HEK293T (cell line): ENCODE data around the gene DDC.

ENCODE experiments used
- CTCF ChIA-PET: fragments of 350-600 bp; formaldehyde crosslinking; extraction: SDS; loops from one replicate; lab custom pipeline; 2021; ENCODE audit warnings: antibody characterized with exemption, inconsistent platforms; lab: Yijun Ruan, JAX
- POLR2A ChIA-PET: fragments of 350-600 bp; formaldehyde crosslinking; extraction: SDS; loops from one replicate; lab custom pipeline; 2020; ENCODE audit warnings: antibody characterized with exemption, inconsistent platforms; lab: Yijun Ruan, JAX
- DNase-seq: peaks from one replicate; pipeline ENCODE4 v3.0.0; 2012; ENCODE audit warnings: mixed read lengths; ENCODE audit errors: extremely low spot score
- ARNT ChIP-seq: fragments of 450-650 bp; IDR thresholded peaks from 2 replicates; pipeline ENCODE4 v1.6.1; 2017; ENCODE audit warnings: mild to moderate bottlenecking
- BHLHE40 ChIP-seq: fragments of 450-650 bp; IDR thresholded peaks from 2 replicates; pipeline ENCODE4 v1.6.1; 2016; ENCODE audit warnings: mild to moderate bottlenecking, moderate library complexity, borderline replicate concordance
- CTBP1 ChIP-seq: fragments of 450-650 bp; IDR thresholded peaks from 2 replicates; pipeline ENCODE4 v1.6.1; 2016; ENCODE audit warnings: borderline replicate concordance
- ELF4 ChIP-seq: fragments of 450-650 bp; IDR thresholded peaks from 2 replicates; pipeline ENCODE4 v1.6.1; 2017; ENCODE audit warnings: antibody characterized with exemption
- FOXA1 ChIP-seq: fragments of 450-650 bp; IDR thresholded peaks from 2 replicates; pipeline ENCODE4 v1.6.1; 2016; ENCODE audit warnings: mild to moderate bottlenecking
- FOXK2 ChIP-seq: fragments of 450-650 bp; IDR thresholded peaks from 2 replicates; pipeline ENCODE4 v1.6.1; 2016; ENCODE audit warnings: mild to moderate bottlenecking
- FOXM1 ChIP-seq: fragments of 450-650 bp; IDR thresholded peaks from 2 replicates; pipeline ENCODE4 v1.6.1; 2017; ENCODE audit warnings: mild to moderate bottlenecking, borderline replicate concordance
- HDGF ChIP-seq: fragments of 450-650 bp; IDR thresholded peaks from 2 replicates; pipeline ENCODE4 v1.6.1; 2017; ENCODE audit warnings: antibody characterized with exemption, borderline replicate concordance
- L3MBTL2 ChIP-seq: fragments of 450-650 bp; conservative IDR thresholded peaks from 2 replicates; pipeline ENCODE4 v1.6.1; 2016; ENCODE audit warnings: mild to moderate bottlenecking
- LEF1 ChIP-seq: fragments of 450-650 bp; IDR thresholded peaks from 2 replicates; pipeline ENCODE4 v1.6.1; 2017; ENCODE audit warnings: mild to moderate bottlenecking, borderline replicate concordance
- NFRKB ChIP-seq: fragments of 450-650 bp; IDR thresholded peaks from 2 replicates; pipeline ENCODE4 v1.6.1; 2016; ENCODE audit warnings: mild to moderate bottlenecking, moderate library complexity
- SP1 ChIP-seq: fragments of 450-650 bp; IDR thresholded peaks from 2 replicates; pipeline ENCODE4 v1.6.1; 2017
- SUZ12 ChIP-seq: fragments of 450-650 bp; IDR thresholded peaks from 2 replicates; pipeline ENCODE4 v1.6.1; 2016; ENCODE audit warnings: mild to moderate bottlenecking
- TARDBP ChIP-seq: fragments of 450-650 bp; IDR thresholded peaks from 2 replicates; pipeline ENCODE4 v1.6.1; 2016
- ZNF384 ChIP-seq: fragments of 450-650 bp; IDR thresholded peaks from 2 replicates; pipeline ENCODE4 v1.6.1; 2016
- TF ChIP-seq, protein P1 (sequence below): fragments of 450-650 bp; IDR thresholded peaks from 2 replicates; pipeline ENCODE4 v1.6.1; 2016

DDC gene

DNA sequence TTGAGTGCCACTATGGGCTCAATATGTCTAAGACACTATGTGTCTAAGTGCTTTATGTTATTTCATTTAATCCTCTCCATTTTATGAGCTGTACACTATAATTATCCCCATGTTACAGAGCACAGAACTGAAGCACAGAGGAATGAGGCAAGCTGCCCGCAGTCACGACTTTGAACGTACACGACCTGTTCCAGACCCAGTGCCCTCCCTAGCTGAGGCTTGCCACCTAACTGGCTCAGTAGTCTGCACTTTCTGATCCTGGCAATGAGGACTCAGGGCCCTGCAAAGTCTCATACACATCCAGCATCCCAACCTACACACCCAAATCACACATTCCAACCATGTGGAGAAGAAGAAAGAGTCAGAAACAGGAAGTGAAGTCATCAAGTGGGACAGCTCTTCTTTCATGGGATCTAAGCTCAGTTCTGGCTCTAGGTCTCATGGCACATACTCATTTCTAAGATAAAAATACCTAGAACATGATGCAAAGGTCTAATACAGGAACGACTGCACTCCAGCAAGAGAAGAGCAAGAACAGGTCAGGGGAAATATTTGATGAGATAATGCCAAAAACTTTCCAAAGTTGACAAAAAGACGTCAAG is 42.4 kb upstream of the DDC start:
- DNase-seq, result no peak
- ChIA-PET CTCF (no interaction called here), POLR2A (no interaction called here)
- TF ChIP-seq HDGF (no peak), SP1 (no peak), SUZ12 (no peak), TARDBP (no peak), NFRKB (no peak), CTBP1 (no peak), ELF4 (no peak), LEF1 (no peak), BHLHE40 (no peak), L3MBTL2 (no peak), ZNF384 (no peak), FOXA1 (no peak)
- TF ChIP-seq, protein P1, sequence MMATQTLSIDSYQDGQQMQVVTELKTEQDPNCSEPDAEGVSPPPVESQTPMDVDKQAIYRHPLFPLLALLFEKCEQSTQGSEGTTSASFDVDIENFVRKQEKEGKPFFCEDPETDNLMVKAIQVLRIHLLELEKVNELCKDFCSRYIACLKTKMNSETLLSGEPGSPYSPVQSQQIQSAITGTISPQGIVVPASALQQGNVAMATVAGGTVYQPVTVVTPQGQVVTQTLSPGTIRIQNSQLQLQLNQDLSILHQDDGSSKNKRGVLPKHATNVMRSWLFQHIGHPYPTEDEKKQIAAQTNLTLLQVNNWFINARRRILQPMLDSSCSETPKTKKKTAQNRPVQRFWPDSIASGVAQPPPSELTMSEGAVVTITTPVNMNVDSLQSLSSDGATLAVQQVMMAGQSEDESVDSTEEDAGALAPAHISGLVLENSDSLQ, result no peak

DNA sequence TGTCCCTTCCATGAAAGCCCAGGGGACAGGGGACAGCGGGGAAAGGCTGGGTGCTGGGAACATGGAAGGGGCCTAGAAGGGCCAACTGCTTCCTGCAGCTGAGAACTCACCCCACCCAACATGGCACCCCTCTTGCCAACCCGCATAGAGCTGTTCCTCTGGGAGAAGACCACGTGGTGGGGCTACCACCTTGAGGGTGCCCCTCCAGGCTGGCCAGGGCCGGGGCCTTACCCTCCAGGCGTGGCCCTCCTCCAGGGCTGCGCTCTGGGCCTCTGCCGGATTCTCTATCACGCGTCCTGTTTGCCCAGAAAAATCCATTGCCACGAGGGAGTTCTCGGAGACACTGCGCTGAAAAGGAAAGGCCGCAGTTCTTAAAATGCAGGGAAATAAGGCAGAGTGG is 39.9 kb upstream of the DDC start:
- POLR2A ChIA-PET, result no interaction called here

DNA sequence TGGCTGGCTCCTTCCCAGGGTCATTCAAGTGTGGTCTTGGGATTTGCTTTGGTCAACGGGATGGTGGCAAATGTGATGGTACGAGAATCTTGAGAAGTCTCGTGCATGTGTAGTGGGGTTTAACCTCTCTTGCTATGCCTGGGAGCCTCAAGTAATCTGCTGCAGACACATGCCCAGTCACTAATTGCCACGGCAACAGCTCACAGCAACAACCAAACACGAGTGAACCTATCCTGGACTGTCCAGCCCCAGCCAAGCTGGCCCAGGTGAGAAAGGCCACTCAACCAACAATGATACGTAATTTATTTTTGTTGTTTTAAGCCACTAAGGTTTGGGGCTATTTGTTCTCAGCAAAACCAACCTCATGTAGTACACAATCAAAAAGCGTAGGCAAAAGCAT is 38.1 kb upstream of the DDC start:
- CTCF ChIA-PET, result no interaction called here
- TF ChIP-seq LEF1 (no peak), TARDBP (no peak)
- POLR2A ChIA-PET, result no interaction called here
- no peak for DNase-seq

More for the DNA sequence above, 39.9 kb upstream of the DDC start:
- CTCF ChIA-PET, result no interaction called here
- TF ChIP-seq ARNT, result no peak
- TF ChIP-seq TARDBP, result no peak
- TF ChIP-seq, protein P1, result no peak
- no peak for DNase-seq

DNA sequence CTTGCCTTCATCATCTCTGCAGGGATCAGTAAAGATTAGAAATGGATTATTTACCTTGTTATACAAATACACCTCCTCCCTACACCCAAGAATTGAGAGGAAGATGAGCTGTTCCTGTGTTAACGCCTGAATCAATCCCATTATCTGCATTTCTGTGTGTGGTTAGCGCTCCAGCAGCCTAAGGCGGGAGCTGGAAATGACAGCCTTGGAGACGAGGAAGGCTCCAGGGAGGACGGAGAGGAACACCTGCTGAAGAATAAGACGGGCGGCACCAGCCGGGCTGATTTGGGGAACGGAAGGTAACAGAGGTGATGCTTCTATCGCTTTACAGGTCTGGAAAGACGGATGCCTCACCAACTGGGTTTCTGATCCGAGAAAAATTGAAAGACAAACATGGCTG is 34.2 kb upstream of the DDC start:
- CTCF ChIA-PET, result no interaction called here
- POLR2A ChIA-PET, result no interaction called here
- TF ChIP-seq L3MBTL2, result no peak
- TF ChIP-seq SP1, result no peak
- no peak for TF ChIP-seq ARNT
- TF ChIP-seq ELF4, result no peak
- TF ChIP-seq TARDBP, result no peak
- TF ChIP-seq, protein P1, result no peak
- TF ChIP-seq BHLHE40, result no peak
- TF ChIP-seq SUZ12, result no peak
- TF ChIP-seq CTBP1, result no peak
- TF ChIP-seq ZNF384, result no peak
- TF ChIP-seq FOXA1, result no peak
- no peak for TF ChIP-seq FOXM1
- TF ChIP-seq HDGF, result no peak
- TF ChIP-seq FOXK2, result no peak
- no peak for TF ChIP-seq NFRKB
- TF ChIP-seq LEF1, result no peak
- DNase-seq, result no peak

DNA sequence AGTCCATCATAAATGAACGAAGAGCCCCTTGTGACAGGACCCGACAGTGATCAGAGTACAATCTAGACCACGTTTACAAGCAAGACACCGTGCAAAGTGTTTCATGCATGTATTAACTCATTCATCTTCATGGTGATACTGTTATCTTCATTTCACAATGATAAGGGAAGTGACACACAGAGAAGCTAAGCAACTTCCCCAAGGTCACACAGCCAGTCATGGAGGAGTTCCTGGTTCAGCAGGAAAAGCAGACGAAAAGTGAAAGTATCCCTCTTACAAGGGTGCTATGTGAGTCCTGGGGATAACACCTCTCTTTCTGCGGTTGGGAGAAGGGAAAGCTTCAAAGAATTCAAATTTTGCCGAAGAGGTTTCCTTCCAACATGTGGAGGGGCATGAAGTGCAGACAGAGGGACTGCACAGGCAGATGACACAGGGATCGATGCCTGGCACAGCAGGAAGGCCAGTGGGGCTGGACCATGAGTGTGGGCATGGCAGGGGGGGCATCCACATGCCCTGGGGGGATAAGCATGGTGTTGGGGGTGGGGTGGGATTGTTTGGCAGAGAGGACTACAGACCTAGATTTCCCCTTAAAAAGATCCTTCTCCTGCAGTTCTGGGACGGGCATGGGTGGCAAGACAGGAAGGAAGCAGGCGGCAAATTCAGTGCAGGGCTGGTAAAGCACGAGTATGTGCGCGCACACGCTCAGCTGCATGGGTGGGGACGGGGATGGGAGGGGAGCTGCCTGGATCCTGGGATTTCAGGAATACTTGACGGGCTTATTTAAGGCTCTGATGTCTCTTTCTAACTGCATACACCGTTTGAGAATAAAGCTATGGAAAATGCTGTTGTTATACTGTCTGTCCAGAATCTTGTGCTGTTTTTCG is 33.5 kb upstream of the DDC start:
- ChIA-PET CTCF (interaction anchor here (0.7 kb wide), 1 partner anchor 433 kb away, joined by 3 read pairs; no protein-coding TSS in a partner anchor), POLR2A (no interaction called here)
- TF ChIP-seq CTBP1, result no peak
- TF ChIP-seq SUZ12, result no peak
- TF ChIP-seq TARDBP, result no peak
- TF ChIP-seq, protein P1, result no peak
- no peak for TF ChIP-seq BHLHE40
- no peak for TF ChIP-seq ELF4
- TF ChIP-seq NFRKB, result no peak
- no peak for DNase-seq

DNA sequence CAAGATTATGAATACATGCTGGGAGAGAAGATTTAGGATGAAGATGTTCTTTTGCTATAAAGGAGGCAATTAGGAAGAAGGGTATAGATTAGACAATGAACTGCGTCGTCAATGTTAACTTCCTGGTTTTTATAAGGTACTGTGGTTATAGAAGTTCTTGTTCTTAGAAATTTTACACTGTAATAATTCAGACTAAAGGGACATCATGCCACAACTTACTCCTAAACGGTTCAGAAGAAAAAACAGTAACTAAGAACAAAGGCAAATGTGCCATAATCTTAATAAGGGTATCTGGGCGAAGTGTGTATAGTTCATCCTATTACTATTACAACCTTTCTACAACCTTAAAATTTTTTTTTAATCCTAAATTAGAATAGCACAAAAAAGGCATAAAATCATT is 31.3 kb upstream of the DDC start:
- CTCF ChIA-PET, result no interaction called here
- no peak for DNase-seq
- TF ChIP-seq LEF1 (no peak), ZNF384 (no peak), FOXA1 (no peak), FOXM1 (no peak), CTBP1 (no peak), ARNT (no peak), BHLHE40 (no peak)
- POLR2A ChIA-PET, result no interaction called here
